ENCODE results near the gene CYP4F11.

- TF ChIP-seq CTCF (IDR thresholded peaks at IDR 0.05) (no peak), POLR2A (IDR thresholded peaks at IDR 0.05) (no peak)
These were observed 67.7 kb downstream of the CYP4F11 start for GRCh38 chr19:15866636-15867035.

All from lower leg skin (tissue), 3 donors.